ENCODE measurements around the gene PSMD1.
A peak's percentile ranks its signal among the peaks of the same experiment; 100 is the strongest.

The PSMD1 gene

DNA sequence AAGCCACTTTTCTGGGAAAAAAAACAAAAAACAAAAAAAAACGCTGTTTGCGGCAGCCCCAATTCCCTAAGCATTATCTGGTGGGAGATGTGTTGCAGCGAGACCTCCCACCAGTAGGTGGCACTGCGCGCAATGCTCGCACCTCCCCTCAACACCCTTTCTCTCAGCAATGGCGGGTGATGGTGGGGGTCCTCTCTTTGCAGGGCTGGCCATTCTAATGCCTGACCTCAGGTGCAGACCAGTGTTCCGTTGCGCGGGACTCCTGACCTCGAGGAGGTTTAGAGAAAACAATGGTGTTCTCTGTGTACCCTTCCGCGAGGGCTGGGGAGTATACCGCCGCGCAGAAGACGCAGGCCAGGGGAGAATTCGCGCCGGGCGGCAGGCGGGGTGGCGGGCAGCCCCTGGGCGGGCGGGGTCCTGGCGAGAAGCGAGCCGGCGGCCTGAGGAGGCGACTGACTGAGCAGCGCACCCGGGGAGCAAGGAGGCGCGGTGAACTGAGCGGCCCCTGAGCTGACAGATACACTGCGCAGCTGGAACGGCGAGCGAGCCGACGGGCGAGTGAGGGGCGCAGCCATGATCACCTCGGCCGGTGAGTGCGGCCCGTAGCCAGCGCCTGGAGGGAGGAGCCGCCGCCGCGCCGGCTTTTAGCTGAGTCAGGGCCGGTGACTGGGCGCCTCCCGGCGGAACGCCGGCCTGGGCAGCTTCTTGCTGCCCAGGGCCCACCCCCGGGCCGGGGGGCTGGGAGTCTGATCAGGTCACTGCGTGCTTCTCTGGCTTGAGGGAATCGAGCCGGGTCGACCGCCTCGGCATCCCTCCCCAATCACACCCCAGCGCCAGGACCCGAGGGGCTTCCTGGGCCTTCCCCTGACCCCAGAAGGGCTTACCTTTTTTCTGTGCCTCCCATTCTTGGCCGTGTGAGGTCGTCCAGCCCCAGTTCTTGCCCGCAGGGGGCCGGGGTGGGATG is at the start of gene PSMD1:
Gene PSMD1 (plus strand): TSS at position 415 of the 964 bp plus-strand sequence. CDS start 159 bp downstream, at position 574.
- TF ChIP-seq, protein P1, sequence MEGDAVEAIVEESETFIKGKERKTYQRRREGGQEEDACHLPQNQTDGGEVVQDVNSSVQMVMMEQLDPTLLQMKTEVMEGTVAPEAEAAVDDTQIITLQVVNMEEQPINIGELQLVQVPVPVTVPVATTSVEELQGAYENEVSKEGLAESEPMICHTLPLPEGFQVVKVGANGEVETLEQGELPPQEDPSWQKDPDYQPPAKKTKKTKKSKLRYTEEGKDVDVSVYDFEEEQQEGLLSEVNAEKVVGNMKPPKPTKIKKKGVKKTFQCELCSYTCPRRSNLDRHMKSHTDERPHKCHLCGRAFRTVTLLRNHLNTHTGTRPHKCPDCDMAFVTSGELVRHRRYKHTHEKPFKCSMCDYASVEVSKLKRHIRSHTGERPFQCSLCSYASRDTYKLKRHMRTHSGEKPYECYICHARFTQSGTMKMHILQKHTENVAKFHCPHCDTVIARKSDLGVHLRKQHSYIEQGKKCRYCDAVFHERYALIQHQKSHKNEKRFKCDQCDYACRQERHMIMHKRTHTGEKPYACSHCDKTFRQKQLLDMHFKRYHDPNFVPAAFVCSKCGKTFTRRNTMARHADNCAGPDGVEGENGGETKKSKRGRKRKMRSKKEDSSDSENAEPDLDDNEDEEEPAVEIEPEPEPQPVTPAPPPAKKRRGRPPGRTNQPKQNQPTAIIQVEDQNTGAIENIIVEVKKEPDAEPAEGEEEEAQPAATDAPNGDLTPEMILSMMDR (IDR thresholded peaks at IDR 0.05; ENCODE audit: low read depth, low read length, missing control alignments): peak; percentile 94
- DNase-seq (ENCODE audit: extremely low read depth, low read depth): peak; percentile 89
- peak within 1 kb of the TSS; percentile 88 for H3K4me3 ChIP-seq (replicated peaks; ENCODE audit: low read depth, low read length)

DNA sequence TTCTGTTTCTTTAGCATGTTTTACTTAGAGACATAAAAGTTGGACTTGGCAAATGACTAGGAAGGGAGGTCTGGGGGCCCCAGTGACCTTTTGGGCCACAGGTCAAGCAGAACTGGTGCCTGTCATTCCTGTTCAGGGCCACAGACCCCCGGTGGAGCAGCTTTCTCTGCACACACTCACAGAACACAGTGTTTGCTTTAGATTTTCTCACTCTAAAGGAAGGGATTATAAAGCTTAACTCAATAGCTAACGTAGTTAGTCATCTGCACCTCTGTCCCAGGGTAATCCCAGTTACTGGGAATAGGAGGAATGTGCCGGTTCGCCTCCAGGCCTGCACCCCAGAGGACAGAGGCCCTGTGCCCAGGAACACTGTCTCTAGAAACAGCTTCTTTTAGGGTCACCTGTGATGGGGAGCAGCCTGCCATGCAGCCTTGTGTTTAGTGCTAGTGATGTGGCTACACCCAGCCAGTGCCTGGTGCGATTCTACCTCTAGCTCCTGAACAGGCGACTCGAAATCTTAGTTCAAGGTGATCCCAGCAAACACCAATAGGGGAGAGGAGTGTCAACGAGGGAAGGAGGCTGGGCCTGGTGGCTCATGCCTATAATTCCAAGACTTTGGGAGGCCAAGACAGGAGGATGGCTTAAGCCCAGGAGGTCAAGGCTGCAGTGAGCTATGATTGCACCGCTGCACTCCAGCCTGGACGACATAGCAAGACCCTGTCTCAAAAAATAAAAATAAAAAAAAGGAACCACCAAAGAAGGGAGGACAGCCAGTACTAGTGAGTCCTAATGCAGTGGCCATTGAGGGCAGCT is 49.2 kb upstream of the PSMD1 start:
- TF ChIP-seq, protein P1 (IDR thresholded peaks at IDR 0.05; ENCODE audit: low read depth, low read length, missing control alignments): no peak
- DNase-seq (ENCODE audit: extremely low read depth, low read depth): no peak
- H3K4me3 ChIP-seq (replicated peaks; ENCODE audit: low read depth, low read length): no peak overlapping the region

DNA sequence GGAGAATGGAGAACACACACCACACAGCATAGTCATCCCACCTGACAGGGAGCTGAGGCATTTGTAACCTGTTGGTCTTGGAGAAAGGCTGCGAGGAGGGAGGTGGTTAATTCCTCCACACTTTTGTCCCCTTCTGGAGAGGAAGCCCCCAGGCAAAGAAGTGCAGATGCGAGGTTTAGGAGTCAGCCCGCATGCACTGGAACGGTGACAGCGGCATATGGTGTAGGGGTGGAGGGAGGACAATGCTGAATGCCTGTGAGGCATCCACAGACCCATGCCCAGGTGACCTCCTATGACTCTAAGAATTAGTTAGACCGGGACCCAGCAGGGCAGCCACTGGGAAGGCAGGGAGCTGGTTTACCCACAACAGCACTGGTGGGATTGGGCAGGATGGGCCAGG is 48.5 kb upstream of the PSMD1 start:
- DNase-seq (ENCODE audit: extremely low read depth, low read depth): no peak
- TF ChIP-seq, protein P1 (IDR thresholded peaks at IDR 0.05; ENCODE audit: low read depth, low read length, missing control alignments): no peak
- H3K4me3 ChIP-seq (replicated peaks; ENCODE audit: low read depth, low read length): no peak overlapping the region

DNA sequence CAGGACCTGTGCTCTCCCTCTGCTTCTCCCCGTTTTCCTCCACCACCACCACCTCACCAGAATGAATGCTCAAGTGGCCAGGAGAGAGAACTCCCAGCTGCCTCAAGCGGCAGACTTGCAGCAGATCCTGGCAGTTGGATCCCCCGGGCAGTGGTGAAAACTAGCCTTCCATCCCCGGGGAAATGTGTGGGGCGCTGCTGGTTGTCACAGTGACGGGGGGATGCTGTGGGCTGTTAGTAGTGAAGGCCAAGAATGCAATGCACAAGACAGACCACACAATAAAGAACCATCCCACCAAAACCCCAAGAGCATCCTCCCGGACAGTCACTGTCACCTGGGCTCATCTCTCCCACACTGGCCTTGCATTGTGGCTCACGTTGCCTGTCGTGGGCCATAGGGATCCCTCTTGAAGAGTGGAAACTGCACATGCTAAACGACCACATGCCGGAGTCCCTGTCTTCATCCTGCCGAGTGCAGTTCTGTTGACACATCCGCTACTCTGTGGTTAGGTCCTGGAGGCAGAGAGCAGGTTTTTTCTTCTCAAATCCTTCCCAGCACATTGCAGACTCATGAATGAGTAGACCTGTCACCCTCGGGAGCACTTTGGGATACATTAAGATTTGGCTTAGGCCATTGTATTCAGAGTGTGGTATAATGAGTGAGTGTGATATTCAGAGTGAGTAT is 47.3 kb upstream of the PSMD1 start:
- no peak overlapping the region for H3K4me3 ChIP-seq (replicated peaks; ENCODE audit: low read depth, low read length)
- TF ChIP-seq, protein P1 (IDR thresholded peaks at IDR 0.05; ENCODE audit: low read depth, low read length, missing control alignments): no peak
- no peak for DNase-seq (ENCODE audit: extremely low read depth, low read depth)

GRCh38 chr2:231010201-231010730 is 46.4 kb upstream of the PSMD1 start:
- H3K4me3 ChIP-seq (replicated peaks; ENCODE audit: low read depth, low read length): no peak overlapping the region
- TF ChIP-seq, protein P1 (IDR thresholded peaks at IDR 0.05; ENCODE audit: low read depth, low read length, missing control alignments): no peak
- no peak for DNase-seq (ENCODE audit: extremely low read depth, low read depth)

DNA sequence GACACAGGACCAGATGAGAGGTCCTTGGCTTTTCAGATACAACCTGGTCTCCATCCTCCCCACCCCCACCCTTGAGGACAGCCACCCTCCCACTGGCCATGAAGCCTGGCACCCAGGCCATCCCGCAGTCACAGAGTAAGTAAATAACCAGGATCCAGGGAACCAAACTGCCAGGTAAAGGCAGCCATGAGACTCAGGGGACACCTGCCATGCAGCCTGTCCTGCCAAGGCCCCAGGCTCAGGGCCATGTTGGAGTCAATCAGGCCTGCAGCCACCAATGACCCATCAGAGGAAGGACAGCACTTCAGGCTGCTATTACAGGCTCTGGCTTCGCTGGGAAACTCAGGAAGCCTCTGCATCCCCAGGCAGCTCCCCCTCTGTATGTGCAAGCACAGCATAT is 45.1 kb upstream of the PSMD1 start:
- DNase-seq (ENCODE audit: extremely low read depth, low read depth): no peak
- no peak overlapping the region for H3K4me3 ChIP-seq (replicated peaks; ENCODE audit: low read depth, low read length)
- TF ChIP-seq, protein P1 (IDR thresholded peaks at IDR 0.05; ENCODE audit: low read depth, low read length, missing control alignments): no peak

All from HFF-Myc (cell line).